ENCODE data around the gene SLC16A4.
"Not testable (repeated sequence)": the region's sequence is repeated elsewhere in the genome, so short reads cannot be mapped to it uniquely, and the experiment has no call there.

The SLC16A4 gene

DNA sequence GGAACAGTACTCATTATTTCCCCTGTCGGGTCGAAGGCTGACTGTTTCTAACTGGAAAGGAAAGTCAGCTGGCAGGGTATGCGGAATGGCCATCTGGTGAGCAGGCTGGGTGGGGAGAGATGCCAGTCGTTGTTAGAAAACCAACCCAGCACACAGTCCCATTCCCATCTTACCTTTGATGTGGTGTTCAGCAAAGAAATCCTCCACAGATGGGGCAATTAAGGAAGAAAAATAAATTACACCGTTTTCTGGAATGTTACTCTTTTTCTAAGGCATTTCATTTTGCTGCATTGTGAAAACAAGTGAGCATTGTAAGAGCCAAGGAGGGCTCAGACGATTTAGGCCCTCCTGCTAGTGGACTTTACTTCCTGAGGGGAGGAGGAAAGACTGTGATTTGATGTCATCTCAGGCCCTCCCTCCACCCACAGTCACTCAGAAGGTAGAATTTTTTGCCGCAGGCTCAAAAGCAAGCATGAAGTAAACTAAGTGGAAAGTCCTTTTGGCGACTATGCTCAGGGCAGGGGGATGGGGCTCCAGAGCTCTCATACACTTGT, at the start of gene SLC16A4:
TSS of gene SLC16A4 (minus strand) at position 335 of the 554 bp plus-strand sequence. CDS start 1,703 bp downstream, outside the sequence.
- DNase-seq = no peak

DNA sequence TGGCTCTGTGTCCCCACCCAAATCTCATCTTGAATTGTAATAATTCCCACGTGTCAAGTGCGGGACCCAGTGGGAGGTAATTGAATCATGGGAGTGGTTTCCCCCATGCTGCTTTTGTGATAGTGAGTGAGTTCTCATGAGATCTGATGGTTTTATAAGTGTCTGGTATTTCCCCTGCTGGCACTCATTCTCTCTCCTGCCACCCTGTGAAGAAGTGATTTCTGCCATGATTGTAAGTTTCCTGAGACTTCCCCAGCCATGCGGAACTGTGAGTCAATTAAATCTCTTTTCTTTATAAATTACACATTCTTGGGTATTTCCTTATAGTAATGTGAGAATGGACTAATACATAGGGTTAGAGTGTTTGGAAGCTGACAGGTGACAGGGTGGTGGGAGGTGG, 49.0 kb upstream of the SLC16A4 start:
- not testable (repeated sequence) for DNase-seq

DNA sequence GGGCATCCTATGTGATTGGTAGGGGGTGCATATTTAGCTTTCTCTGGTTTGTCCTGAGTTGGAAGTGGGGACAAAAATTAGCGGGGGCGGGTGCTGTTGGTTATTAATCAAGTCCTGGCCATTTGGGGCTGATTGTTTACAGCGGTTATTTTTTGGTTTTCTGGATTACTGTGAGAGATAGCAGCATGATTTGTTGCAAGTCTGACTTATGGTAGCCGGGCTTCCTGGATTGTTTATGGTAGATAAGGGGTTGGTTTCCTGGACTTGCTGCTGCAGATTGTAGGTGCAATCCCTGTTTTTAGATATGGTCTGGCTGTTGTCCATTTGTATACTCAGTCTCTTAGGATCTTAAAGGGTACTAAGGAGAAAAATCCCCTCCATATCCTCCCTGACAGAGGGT, 48.1 kb upstream of the SLC16A4 start:
- no peak for DNase-seq

- not testable (repeated sequence) for DNase-seq
Measured at GRCh38 chr1:110437645-110438299, 46.9 kb upstream of the SLC16A4 start.

- DNase-seq = no peak
Measured at GRCh38 chr1:110436635-110437034, 45.8 kb upstream of the SLC16A4 start.

DNA sequence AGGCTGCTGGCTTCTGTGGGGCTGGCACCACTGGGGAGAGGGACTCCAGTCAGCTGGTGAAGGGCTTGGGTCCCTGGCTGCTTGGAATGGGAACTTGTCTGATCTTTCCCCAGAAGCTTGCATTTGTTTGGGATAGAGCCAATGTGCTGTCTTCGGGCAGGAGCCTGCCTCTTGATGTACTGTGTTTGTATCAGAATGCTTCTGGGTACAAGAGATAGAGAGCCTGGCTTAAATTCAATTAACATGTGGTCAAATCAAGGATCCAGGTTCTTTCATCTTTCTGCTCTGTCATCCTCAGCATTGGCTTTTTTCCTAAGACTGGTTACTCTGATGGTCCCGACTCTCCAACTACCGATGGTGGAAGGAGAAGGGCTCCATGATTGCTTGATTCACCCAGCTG, 44.1 kb upstream of the SLC16A4 start:
- DNase-seq = no peak

DNA sequence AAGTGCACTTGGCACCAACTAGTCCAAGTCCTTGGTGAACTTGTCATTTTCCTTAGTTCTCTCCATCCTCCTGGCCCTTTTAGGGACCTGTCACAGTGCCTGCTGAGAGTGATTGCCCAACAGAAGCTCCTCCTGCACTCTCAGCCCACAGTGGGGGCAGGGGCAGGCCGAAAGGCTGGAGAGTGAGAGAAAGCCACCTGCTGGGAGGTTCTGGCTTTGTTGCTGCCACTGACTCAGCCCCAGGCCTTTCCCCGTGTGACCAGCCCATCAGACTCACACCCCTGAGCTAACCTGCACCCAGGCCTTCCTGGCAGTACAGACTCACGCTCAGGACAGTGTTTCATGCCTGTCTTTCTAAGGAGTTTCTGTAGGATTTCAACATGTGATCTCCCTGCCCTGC, 43.0 kb upstream of the SLC16A4 start:
- peak in 1 of 2 donors; percentile 46 for DNase-seq

- DNase-seq = no peak
Measured at GRCh38 chr1:110433213-110433612, 42.4 kb upstream of the SLC16A4 start.

GRCh38 chr1:110430901-110431300, 40.1 kb upstream of the SLC16A4 start:
- DNase-seq = no peak

GRCh38 chr1:110430366-110430765, 39.5 kb upstream of the SLC16A4 start:
- DNase-seq = no peak

DNA sequence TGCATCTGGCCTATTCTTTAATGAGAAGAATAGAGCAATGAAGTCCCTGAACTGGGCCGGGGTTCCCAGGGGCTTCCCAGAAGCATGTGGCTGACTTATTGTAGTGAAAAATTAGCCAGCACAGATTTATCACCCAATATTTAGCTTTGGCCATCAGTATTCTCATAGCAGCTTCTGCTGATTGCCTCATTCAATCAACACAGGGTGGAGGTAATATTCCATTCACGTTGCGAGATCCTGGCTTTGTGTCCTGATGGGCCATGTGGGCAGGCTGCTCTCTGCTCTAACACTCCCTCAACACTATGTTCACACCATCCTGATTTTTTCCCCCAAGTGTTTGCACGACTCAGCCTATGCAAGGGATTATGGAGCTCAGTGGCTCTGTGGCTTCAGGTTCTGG, 38.1 kb upstream of the SLC16A4 start:
- DNase-seq = no peak

- DNase-seq = no peak
Measured at GRCh38 chr1:110426854-110427253, 36.0 kb upstream of the SLC16A4 start.

GRCh38 chr1:110425612-110426152, 34.9 kb upstream of the SLC16A4 start:
- no peak for DNase-seq

DNA sequence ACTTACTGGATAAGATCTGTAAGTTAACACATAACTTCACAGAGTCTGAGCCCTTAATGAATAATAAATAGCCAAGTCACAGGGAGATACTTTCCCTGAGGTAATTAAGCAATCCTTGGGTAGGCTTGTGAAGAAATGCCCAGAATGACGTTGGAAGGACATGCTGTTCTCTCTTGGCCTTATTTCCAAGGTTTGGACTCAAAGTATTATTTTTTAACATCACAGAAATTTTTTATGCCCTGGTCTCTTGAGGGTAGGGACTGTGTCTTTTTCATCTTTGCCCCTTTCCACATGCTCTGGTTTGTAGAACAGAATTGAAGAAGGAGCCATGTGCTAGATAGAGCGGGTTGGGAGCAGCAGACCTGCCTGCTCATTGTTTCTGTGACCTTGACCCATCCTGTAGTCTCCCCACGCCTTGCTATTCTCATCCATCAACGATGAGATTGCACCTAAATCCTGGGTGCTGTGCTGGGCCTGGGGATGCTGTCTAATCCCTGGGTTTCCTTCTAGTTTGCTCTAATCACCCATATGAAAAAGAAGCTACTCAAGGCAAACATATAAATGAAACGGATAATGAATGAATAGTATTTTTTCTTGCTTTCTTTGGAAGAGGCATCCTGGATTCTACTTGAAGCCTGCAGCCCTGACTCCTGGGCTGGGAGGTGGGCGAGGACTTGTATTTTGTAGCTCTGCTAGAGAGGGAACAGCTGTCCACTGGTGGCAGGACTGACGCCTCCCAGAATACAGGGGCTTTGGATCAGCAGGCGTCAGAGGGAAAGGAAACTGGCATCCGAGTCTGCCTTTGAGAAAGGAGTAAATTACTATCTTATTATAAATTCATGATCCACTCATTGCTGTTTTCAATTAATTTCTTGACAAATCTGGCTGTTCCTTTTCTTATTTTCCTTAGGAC, 34.1 kb upstream of the SLC16A4 start:
- DNase-seq = no peak

- peak in 1 of 2 donors; percentile 45 for DNase-seq
Measured at GRCh38 chr1:110420874-110421793, 30.3 kb upstream of the SLC16A4 start.

DNA sequence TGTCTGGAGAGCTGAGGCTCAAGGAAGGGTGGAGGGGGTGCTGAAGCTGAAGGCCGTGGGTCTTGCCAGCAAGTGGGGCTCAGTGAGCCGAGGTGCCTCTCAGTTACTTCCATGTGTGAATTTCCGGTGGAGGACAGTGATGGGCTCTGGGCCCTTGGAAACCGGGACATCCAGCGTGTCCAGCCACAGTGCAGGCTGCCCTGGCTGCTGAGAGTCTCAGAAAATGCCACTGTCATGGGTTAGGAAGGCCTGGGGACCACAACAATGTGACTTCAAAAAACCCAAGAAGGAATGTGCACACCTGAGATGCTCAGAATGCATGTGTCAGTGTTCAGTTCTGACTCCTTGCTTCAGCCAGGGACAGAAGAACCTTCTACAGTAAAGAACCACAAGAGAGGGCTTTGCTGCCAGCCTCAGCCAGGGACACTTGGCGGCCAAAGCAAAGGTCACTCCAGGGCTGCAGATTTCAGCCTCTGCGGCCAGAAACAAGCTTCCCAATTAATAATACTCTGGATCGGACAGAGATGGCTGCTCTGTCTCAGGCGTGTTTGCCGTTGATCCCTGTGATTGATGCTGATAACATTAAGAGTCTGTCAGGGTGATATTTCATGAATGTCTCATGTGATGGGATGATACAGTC, 29.3 kb upstream of the SLC16A4 start:
- no peak for DNase-seq

- no peak for DNase-seq
Measured at GRCh38 chr1:110418729-110419128, 27.9 kb upstream of the SLC16A4 start.

DNA sequence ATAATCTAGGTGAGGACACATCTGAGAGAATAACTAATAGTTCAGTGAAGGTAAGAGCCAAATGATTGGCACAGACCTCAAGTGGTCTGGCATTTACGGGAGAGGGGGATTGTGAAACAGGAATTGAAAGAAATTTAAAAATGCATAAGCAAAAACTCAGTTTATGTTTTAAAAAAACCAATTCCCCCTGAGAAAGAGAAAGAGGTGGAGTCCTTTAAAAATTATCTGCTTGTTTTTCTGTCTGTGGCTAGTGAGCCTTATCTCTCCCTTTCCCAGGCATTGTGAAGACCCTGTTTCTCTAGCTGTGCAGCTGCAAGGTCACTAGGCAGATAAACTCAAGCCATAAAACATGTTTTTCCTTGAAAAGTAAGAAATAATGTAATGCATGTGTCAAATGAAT, 22.2 kb upstream of the SLC16A4 start:
- not testable (repeated sequence) for DNase-seq

DNA sequence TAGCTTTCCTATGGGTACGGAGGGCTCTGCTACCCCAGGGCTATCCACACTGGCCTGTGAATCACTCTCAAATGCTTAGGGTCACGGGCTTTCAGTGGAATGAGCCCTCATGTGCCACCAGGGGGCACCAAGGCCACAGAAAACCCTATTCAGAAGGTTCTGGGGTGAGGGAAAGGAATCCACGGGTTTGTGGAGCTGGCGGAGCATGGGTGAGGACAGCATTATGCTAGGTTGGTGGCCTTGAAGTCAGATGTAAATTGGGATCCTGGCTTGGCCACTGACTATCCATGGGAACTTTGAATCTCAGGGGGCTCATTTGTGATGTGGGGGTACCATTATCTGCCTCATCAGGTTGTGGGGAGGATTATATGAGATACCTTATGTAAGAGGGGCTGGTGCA, 21.8 kb upstream of the SLC16A4 start:
- DNase-seq = peak; percentile 67 to 72

DNA sequence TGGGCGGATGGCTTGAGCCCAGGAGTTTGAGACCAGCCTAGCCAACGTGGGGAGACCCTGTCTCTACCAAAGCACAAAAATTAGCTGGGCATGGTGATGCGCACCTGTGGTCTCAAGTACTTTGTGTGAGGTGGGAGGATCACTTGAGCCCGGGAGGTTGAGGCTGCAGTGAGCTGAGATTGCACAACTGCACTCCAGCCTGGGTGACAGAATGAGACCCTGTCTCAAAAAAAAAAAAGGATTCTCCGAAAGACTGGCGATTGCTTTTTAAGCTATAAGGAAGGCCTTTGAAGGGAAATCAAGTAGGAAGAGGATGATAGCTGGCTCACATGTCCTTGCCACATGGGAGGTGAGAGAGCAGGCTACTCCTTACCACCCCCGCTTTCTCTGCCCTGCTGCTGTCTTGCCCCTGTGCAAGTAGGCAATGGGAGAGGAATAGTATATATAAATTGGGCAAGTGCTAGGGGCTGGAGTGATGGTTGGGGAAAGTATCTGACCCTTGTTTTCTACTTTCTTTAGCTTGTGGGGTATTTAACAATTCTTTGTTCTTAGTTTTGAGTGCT, 20.4 kb upstream of the SLC16A4 start:
- DNase-seq = no peak

DNA sequence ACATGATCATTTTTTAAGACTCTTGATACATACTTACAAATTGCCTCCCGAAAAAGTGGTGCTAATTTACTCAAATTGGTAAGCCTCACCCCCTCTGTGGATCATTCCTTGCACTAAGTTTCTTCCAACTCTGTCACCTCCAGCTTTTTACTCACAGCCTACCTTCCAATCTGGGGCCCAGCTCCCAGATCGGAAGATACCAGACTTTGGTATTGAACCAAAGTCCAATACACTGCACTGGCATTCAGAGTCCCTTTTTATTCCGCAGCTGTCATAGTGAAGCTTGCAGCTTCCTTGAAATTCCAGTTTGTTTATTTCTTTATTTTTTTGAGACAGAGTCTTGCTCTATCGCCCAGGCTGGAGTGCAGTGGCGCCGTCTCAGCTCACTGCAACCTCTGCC, 18.5 kb upstream of the SLC16A4 start:
- DNase-seq = no peak

- no peak for DNase-seq
Measured at GRCh38 chr1:110408488-110408887, 17.7 kb upstream of the SLC16A4 start.

Measured in CD4-positive, alpha-beta T cell treated with Interleukin-1 beta for 1 hour (primary cell).